HG03196 (cell line): ENCODE data around the gene HOXA11.

Source experiments
- ATAC-seq: cut with Tn5 transposase; IDR thresholded peaks from one replicate; pipeline ENCODE4 v1.9.1; 2021; ENCODE audit not compliant: unreplicated experiment

The HOXA11 gene

GRCh38 chr7:27182285-27182841 lies 2.7 kb downstream of the HOXA11 start:
- no peak for ATAC-seq

DNA sequence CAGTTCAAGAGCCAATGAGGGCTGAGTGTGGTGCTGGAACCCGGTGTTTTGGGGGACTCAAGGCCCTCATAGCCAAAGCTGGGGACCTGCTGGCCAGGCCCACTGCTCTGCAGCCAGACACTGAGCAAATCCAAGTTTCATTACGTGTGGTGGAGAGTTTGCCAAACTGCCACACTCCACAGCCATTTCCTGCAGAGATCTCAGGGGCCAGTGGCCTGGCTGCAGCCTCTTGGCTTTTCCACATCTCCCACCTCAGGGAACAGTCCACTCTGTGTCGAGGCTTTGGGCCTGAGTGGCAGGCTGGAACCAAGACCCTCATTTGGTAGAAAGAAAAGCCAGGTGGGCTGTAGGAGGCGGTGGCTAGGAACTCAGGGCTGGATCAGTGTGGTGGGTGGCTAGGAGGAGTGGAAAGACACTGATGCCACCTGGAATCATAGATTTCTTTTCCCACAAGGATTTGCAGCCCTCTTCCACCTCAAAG lies 3.2 kb downstream of the HOXA11 start:
- ATAC-seq: no peak

- no peak for ATAC-seq
These were observed 4.3 kb downstream of the HOXA11 start for GRCh38 chr7:27180431-27181420.

DNA sequence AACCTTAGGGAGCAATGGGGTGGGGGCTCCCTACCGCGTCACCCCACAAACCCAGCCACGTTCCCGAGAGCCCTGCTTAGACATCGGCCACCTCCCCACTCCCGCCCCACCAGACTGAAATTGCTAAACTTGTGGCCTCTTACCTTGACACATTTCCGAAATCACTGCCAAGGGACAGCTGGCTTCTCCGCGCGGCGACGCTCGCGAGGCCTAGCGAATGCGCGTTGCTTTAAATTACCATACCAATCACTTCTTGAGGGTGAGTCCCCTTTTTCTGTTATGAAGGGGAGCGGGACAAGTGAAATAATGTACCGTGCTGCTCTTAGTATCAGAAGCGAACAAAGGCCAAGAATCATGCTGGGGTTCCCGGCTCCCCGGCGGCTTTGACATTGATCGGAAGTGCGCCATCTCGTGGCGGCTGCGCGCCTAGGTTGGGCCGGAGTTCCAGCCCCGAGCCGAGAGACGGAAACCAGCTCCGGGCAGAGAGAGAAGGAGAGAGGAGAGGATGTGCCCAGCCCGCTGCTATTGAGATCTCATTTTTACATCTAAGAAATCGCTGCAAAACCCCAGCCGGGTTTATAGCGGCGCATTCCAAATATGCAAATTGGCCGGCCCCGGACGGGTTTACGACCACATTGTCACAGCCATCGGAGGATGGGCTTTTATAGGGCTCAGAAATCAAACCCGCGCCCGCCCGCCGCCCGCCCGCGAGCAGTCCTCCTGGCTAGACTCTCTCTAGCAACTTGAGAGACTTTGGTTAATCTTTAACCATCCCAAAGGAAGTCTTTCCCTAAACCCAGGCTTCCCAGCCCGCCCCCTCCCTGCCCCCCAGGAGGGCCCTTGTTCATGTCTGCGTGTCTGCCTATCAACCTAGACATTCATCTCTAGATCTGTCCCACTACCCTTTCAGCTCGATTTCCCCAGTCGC lies 5.3 kb downstream of the HOXA11 start:
- ATAC-seq: no peak

- ATAC-seq: no peak
These were observed 6.0 kb downstream of the HOXA11 start for GRCh38 chr7:27179030-27179429.

GRCh38 chr7:27178366-27178765 lies 6.7 kb downstream of the HOXA11 start:
- ATAC-seq: no peak

DNA sequence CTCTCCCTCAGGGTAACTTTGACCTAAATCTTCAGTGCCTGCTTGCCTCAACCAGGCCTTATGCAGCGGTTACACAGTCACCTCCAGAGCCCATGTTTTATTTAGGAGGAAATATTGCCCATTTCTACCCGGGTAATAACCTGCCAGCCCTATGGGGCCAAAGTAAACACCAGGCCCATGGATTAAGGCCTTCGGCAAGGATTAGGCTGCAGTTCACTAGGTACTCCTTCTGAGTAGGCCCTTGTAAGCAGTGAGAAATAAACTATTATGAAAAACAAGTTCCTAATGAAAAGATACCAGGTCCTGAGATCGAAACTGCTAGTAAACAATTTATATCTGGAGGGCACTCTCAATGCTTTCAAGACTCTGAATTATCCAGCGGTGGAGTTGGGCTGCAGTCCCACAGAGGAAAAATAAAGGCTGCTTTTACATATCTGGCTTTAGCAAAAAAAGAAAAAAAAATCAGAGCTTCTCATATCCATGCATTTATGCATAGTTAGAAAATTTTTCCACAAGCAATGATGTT lies 7.2 kb downstream of the HOXA11 start:
- no peak for ATAC-seq

GRCh38 chr7:27176962-27177794 lies 7.9 kb downstream of the HOXA11 start:
- no peak for ATAC-seq

DNA sequence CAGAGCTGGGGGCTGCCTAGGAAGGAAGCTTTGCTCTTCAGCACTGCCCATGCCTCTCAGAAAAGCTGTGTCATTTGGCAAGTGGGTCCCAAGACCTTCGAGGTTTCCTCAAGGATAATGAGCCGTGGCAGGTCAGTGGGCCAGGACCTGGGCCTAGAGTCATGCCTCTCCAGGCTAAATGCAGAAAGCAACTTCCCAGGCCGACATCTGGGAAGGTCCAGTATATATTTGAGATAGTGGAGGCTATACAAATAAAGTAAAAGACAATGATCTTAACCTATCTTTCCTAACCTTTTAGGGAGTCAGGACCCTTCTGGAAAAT lies 8.5 kb downstream of the HOXA11 start:
- ATAC-seq: no peak

- ATAC-seq: no peak
These were observed 9.2 kb downstream of the HOXA11 start for GRCh38 chr7:27175626-27176523.

- no peak for ATAC-seq
These were observed 10.0 kb downstream of the HOXA11 start for GRCh38 chr7:27174874-27175625.

- no peak for ATAC-seq
These were observed 10.8 kb downstream of the HOXA11 start, which contains the start of gene HOXA10 for GRCh38 chr7:27173956-27174873. Gene HOXA10, minus strand, starts transcription at chr7:27174320. Its CDS starts 14 bp downstream, at chr7:27174306.

DNA sequence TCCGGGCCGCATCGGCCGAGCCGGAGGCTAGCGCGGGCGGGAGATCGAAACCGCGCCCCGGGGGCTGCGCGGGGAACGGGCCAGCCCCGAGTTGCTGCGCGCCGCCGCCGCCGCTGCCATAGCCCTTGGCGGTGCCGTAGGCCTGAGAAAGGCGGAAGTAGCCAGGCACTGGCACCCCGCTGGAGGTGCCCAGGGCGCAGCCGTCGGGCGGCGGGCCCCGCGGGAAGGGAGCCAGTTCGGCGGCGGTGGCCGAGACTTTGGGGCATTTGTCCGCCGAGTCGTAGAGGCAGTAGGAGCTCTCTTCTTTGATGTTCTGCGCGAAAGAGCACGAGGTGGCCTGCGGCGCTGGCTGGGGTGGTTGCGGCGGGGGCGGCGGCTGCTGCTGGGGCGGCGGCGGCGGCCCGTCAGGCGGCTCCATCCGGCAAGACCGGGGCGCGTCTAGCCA lies 11.5 kb downstream of the HOXA11 start:
- no peak for ATAC-seq

DNA sequence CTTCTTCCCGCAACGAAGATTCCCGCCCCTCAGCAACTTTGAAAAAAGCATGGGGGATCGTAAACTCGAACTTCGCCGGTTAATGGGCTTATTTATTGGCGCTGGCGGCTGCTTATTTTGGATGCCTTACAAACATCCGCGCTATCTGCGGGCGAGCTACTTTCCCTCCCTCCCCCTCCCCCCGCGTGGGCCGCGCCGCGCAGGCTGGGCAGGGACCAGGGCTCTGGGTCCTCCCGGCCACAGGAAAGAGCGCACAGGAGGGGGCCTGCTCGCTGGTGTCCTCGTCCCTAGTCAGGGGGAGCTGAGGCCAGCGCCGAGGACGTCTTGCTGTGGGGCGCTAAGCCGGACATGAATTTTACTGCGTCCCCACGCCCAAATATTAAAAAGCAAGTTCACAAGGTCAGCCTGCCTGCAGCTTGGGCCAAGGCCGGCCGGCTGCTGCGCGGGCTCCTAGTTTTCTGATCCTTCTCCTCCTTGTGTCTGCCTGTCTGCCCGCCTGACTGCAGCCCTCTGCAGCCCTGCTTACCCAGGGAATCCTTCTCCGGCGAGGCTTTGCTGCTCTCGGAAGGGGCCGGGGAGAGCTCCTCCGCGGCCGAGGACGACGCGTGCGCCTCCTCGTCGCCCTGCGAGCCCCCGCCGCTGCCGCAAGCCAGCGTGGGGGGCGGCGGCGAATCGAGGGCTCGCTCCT lies 12.1 kb downstream of the HOXA11 start:
- ATAC-seq: no peak

DNA sequence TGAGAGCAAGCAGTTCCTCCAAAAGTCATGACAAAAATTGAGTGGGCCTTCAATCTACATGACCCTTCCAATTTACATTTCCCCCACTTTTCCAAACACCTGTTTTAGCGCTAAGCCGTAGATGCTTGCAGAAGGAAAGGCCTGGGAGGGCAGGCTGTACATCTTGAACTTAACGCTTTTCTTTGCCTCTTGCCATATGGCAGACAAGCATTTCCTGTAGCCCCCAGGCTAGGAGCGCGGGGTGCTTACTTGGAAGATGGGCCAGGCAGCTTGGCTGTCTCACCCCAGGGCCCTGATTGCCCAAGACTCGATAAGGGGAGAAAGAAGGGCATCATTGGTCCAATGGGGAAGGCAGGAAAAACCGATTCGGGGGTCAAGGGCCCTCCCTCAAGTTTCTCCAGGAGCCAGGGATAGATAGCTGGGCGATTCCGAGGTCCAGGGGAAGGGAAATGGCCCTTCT lies 12.7 kb downstream of the HOXA11 start:
- no peak for ATAC-seq

DNA sequence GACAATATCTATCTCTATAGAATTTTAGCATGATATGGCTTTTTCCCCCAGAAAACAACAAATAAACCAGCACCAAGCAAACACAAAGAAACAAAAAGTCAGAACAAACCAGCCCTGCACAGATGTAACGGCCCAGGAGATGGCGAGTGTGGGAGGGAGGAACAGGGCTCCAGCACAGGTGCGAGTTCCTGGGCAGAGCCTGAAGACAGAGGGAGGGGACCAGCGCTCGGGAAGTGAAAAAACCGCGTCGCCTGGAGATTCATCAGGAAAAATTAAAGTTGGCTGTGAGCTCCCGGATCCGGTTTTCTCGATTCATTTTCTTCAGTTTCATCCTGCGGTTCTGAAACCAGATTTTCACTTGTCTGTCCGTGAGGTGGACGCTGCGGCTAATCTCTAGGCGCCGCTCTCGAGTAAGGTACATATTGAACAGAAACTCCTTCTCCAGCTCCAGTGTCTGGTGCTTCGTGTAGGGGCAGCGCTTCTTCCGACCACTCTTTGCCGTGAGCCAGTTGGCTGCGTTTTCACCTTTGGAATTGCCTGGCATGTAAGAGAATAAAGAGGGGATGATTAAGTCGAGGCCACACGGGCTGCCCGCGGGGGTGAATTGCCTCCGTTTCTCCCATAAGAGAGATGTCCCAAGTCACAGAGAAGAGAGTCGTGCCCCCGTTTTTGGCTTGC lies 13.3 kb downstream of the HOXA11 start:
- no peak for ATAC-seq
